SK-N-SH (cell line): ENCODE measurements around the gene SLC35D2. TPM values are rescaled to one million over a fixed set of nuclear protein-coding genes. Genes with fewer than 3 reads are reported as not detected.
"Not testable (repeated sequence)": the region's sequence is repeated elsewhere in the genome, so short reads cannot be mapped to it uniquely, and the experiment has no call there.

Source experiments
- CTCF ChIA-PET: fragments of 300-600, 350-600 bp; formaldehyde crosslinking; extraction: SDS; loops from one replicate; lab custom pipeline; 2021; lab: Yijun Ruan, JAX
- POLR2A ChIA-PET: fragments of 350-600 bp; sonication (Branson Sonifier 250); formaldehyde crosslinking; extraction: SDS; loops from one replicate; lab custom pipeline; 2020; ENCODE audit warnings: antibody characterized with exemption, inconsistent platforms; lab: Yijun Ruan, JAX
- DNase-seq: peaks from one replicate; pipeline ENCODE4 v3.0.0; 2012
- H2AFZ ChIP-seq: fragments of 200-600 bp; sonication (generic); 2 replicates; pipeline ENCODE4 v1.8.1; 2016; ENCODE audit warnings: antibody characterized with exemption, mild to moderate bottlenecking, low read depth
- H3F3A ChIP-seq: fragments of 200-600 bp; sonication (generic); replicated peaks from 2 replicates; pipeline ENCODE3; 2016; ENCODE audit warnings: antibody characterized with exemption, mild to moderate bottlenecking; ENCODE audit not compliant: insufficient read depth
- H3K27ac ChIP-seq, 2 experiments: fragments of 200-500 bp in 1 of 2; fragments of 200-600 bp in 1 of 2; sonication (Bioruptor generic) in 1 of 2; sonication (generic), shearing (Covaris generic) in 1 of 2; 2 replicates each; pipeline versions ENCODE4 v1.5.1 to v1.6.1; 2014 to 2016; ENCODE audit warnings: low read depth in 2 of 2, inconsistent platforms in 1 of 2, low read length in 1 of 2, mild to moderate bottlenecking in 1 of 2, mixed read lengths in 1 of 2
- H3K27me3 ChIP-seq: fragments of 200-600 bp; sonication (generic), shearing (Covaris generic); 2 replicates; pipeline ENCODE4 v1.6.1; 2016; ENCODE audit warnings: mixed run types; ENCODE audit not compliant: insufficient read depth
- H3K36me3 ChIP-seq, 2 experiments: fragments of 200-500 bp in 1 of 2; fragments of 200-600 bp in 1 of 2; sonication (Bioruptor generic) in 1 of 2; sonication (generic) in 1 of 2; replicated peaks in 1 of 2; 2 replicates each; pipeline versions ENCODE3 to v1.5.1; 2014 to 2016; ENCODE audit warnings: low read length in 1 of 2, mild to moderate bottlenecking in 1 of 2; ENCODE audit not compliant: insufficient read depth in 2 of 2, control insufficient read depth in 1 of 2
- H3K4me1 ChIP-seq, 2 experiments: fragments of 200-500 bp in 1 of 2; fragments of 200-600 bp in 1 of 2; sonication (Bioruptor generic) in 1 of 2; sonication (generic), shearing (Covaris generic) in 1 of 2; 2 replicates each; pipeline versions ENCODE4 v1.5.1 to v1.6.1; 2014 to 2016; ENCODE audit warnings: low read depth in 1 of 2, low read length in 1 of 2, mixed run types in 1 of 2; ENCODE audit not compliant: insufficient read depth in 2 of 2, control insufficient read depth in 1 of 2
- H3K4me2 ChIP-seq: fragments of 200-600 bp; sonication (generic), shearing (Covaris generic); 2 replicates; pipeline ENCODE4 v1.6.1; 2017; ENCODE audit warnings: mixed run types
- H3K4me3 ChIP-seq, 2 experiments: fragments of 200-500 bp in 1 of 2; fragments of 200-600 bp in 1 of 2; sonication (Bioruptor generic) in 1 of 2; sonication (generic), shearing (Covaris generic) in 1 of 2; 2 replicates each; pipeline versions ENCODE4 v1.5.1 to v1.8.1; 2014 to 2016; ENCODE audit warnings: low read depth in 2 of 2, inconsistent platforms in 1 of 2, low read length in 1 of 2, mild to moderate bottlenecking in 1 of 2, mixed read lengths in 1 of 2, moderate library complexity in 1 of 2
- H3K79me2 ChIP-seq: fragments of 200-600 bp; sonication (generic); 2 replicates; pipeline ENCODE4 v1.8.1; 2017; ENCODE audit warnings: mild to moderate bottlenecking; ENCODE audit not compliant: insufficient read depth
- H3K9ac ChIP-seq: fragments of 200-600 bp; sonication (generic); 2 replicates; pipeline ENCODE4 v1.6.1; 2017; ENCODE audit warnings: mixed run types
- H3K9me2 ChIP-seq: fragments of 200-600 bp; sonication (generic); 2 replicates; pipeline ENCODE4 v1.6.1; 2017; ENCODE audit warnings: mixed run types
- H3K9me3 ChIP-seq: fragments of 200-600 bp; sonication (generic); 2 replicates; pipeline ENCODE4 v1.6.1; 2017; ENCODE audit warnings: mixed run types, mild to moderate bottlenecking, moderate library complexity
- H4K20me1 ChIP-seq: fragments of 200-600 bp; sonication (generic); 2 replicates; pipeline ENCODE4 v1.6.1; 2017; ENCODE audit warnings: mild to moderate bottlenecking, mixed run types; ENCODE audit not compliant: insufficient read depth
- ELF1 ChIP-seq: IDR thresholded peaks from 2 replicates; pipeline ENCODE4 v1.4.0; 2012
- FOXJ3 ChIP-seq: sonication (generic); formaldehyde crosslinking; IDR thresholded peaks from 2 replicates; pipeline ENCODE4 v1.5.1; 2020; ENCODE audit warnings: mild to moderate bottlenecking, missing genetic modification reagents
- JUND ChIP-seq: IDR thresholded peaks from 2 replicates; pipeline ENCODE4 v1.4.0; 2012
- MEF2A ChIP-seq: IDR thresholded peaks from 2 replicates; pipeline ENCODE4 v1.4.0; 2012; ENCODE audit warnings: low read depth, borderline replicate concordance
- MXI1 ChIP-seq: IDR thresholded peaks from 2 replicates; pipeline ENCODE4 v1.6.1; 2012; ENCODE audit warnings: mild to moderate bottlenecking, low read depth, low read length, improper control_type of control experiment
- NFIC ChIP-seq: IDR thresholded peaks from 2 replicates; pipeline ENCODE4 v1.4.0; 2012; ENCODE audit warnings: borderline replicate concordance
- NRF1 ChIP-seq: IDR thresholded peaks from 2 replicates; pipeline ENCODE4 v1.6.1; 2012; ENCODE audit warnings: low read depth, mild to moderate bottlenecking, low read length
- POLR2AphosphoS5 ChIP-seq: IDR thresholded peaks from 2 replicates; pipeline ENCODE4 v1.6.1; 2012; ENCODE audit warnings: low read depth, low read length
- RCOR1 ChIP-seq: fragments of 150-350 bp; IDR thresholded peaks from 2 replicates; pipeline ENCODE4 v1.6.1; 2017; ENCODE audit warnings: antibody characterized with exemption, low read length
- RXRA ChIP-seq: IDR thresholded peaks from 2 replicates; pipeline ENCODE4 v1.4.0; 2012; ENCODE audit warnings: low read depth, mild to moderate bottlenecking, borderline replicate concordance
- SMC3 ChIP-seq: IDR thresholded peaks from 2 replicates; pipeline ENCODE4 v1.6.1; 2012; ENCODE audit warnings: low read depth, low read length, improper control_type of control experiment
- TCF12 ChIP-seq: IDR thresholded peaks from 2 replicates; pipeline ENCODE4 v1.4.0; 2012
- TEAD4 ChIP-seq: IDR thresholded peaks from 2 replicates; pipeline ENCODE4 v1.4.0; 2012; ENCODE audit warnings: mild to moderate bottlenecking, borderline replicate concordance; ENCODE audit not compliant: insufficient read depth
- USF2 ChIP-seq: fragments of 150-350 bp; IDR thresholded peaks from 2 replicates; pipeline ENCODE4 v1.6.1; 2017; ENCODE audit warnings: antibody characterized with exemption, low read length, low read depth, borderline replicate concordance
- WGBS: methylation state at CpG from one replicate; pipeline ENCODE4 v1.1.6; 2017; ENCODE audit warnings: low lambda C conversion rate; 5-methylcytosine and 5-hydroxymethylcytosine counted together
- polyA plus RNA-seq, 3 experiments: library from polyadenylated mRNA; depleted of rRNA; stranded (reverse); fragments of >200 nt; gene quantifications; 2 replicates each; pipeline ENCODE4 v1.2.3, GENCODE V29; 2012
- TF ChIP-seq, protein P1 (sequence below): IDR thresholded peaks from 2 replicates; pipeline ENCODE4 v1.4.0; 2012; ENCODE audit warnings: low read depth, borderline replicate concordance

Gene SLC35D2
- polyA plus RNA-seq, 1 of the 3 experiments (the other 2 are of a cell fraction): 26.1 TPM

- DNase-seq: no peak
- no peaks in the 10 kb centered on the region for H3K9me3 ChIP-seq
- 89% methylated on average over 7 of the region's 7 CpGs for WGBS
- H3K9me2 ChIP-seq: no peaks in the 10 kb centered on the region
- H3K36me3 ChIP-seq: peaks cover 0 to 7% of the 10 kb centered on the region in 2 experiments
- TF ChIP-seq RCOR1: no peak
- no peaks in the 10 kb centered on the region for H3K4me1 ChIP-seq
- H3F3A ChIP-seq: no peaks in the 10 kb centered on the region
- no peak overlapping the region for H3K4me3 ChIP-seq
- POLR2A ChIA-PET: interaction anchor here (0.6 kb wide), 1 partner anchor 434 kb away, joined by 3 read pairs; the partner anchor contains the start of gene ERCC6L2
- no peaks in the 10 kb centered on the region for H4K20me1 ChIP-seq
- H3K9ac ChIP-seq: no peak overlapping the region
- no peaks in the 10 kb centered on the region for H3K79me2 ChIP-seq
- no peak overlapping the region for H3K27ac ChIP-seq
- CTCF ChIA-PET: interaction anchor here (0.5 to 1.1 kb wide), 4 partner anchors 16 to 795 kb away, joined by 3 to 7 read pairs (median 3); no protein-coding TSS in a partner anchor
- no peaks in the 10 kb centered on the region for H3K27me3 ChIP-seq
- no peak overlapping the region for H3K4me2 ChIP-seq
- H2AFZ ChIP-seq: no peak overlapping the region
Measured at GRCh38 chr9:96309850-96310249, 73.7 kb downstream of the SLC35D2 start.

DNA sequence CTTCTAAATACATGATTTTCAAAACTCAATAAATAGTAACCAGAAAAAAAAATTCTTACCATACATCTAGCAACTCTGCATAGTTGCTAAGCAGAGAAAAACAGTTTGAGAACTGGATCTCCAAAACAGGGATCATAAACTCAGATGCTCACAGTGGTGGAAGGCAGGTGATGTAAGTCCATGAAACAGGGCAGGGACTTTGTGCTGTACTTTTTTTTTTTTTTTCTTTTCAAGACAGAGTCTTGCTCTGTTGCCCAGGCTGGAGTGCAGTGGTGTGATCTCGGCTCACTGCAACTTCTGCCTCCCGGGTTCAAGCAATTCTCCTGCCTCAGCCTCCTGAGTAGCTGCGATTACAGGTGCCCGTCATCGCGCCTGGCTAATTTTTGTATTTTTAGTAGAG is 76.6 kb downstream of the SLC35D2 start:
- H2AFZ ChIP-seq, H3K4me3 ChIP-seq, H3K9ac ChIP-seq, H3K4me2 ChIP-seq, H3K4me1 ChIP-seq, H3K36me3 ChIP-seq, H3K79me2 ChIP-seq, POLR2A ChIA-PET, H4K20me1 ChIP-seq, H3K9me3 ChIP-seq, H3K27ac ChIP-seq, H3K27me3 ChIP-seq, DNase-seq, H3F3A ChIP-seq, H3K9me2 ChIP-seq: not testable (repeated sequence)
- 97% methylated on average over 6 of the region's 6 CpGs for WGBS
- CTCF ChIA-PET: interaction anchor here (1.5 kb wide), 1 partner anchor 74 kb away, joined by 5 read pairs; no protein-coding TSS in a partner anchor

DNA sequence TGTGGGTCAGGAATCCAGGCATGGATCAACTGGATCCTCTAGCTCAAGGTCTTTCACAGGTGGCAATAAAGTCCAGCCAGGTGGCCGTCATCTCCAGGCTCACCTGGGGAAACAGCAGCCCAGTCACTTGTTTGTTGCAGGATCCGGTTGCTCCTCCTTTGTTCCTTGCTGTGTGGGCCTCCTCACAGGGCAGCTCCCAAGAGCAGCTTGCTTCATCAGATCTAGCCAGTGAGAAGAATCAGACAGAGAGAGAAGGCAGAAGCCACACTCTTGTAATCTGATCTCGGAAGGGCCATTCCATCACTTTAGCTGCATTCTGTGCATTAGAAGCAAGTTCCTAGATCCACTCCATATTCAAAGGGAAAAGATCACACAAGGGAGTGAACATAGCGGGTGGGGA is 78.3 kb downstream of the SLC35D2 start:
- CTCF ChIA-PET: interaction anchor here (1.0 to 2.4 kb wide), 2 partner anchors 12 to 72 kb away, joined by 3 to 15 read pairs; no protein-coding TSS in a partner anchor
- TF ChIP-seq MEF2A (no peak), RXRA (no peak), POLR2AphosphoS5 (no peak), ELF1 (no peak), TEAD4 (no peak), NFIC (no peak), MXI1 (no peak), FOXJ3 (CRISPR knock-in tag) (no peak), USF2 (no peak), TCF12 (no peak), JUND (no peak), NRF1 (no peak), SMC3 (no peak)
- TF ChIP-seq, protein P1, sequence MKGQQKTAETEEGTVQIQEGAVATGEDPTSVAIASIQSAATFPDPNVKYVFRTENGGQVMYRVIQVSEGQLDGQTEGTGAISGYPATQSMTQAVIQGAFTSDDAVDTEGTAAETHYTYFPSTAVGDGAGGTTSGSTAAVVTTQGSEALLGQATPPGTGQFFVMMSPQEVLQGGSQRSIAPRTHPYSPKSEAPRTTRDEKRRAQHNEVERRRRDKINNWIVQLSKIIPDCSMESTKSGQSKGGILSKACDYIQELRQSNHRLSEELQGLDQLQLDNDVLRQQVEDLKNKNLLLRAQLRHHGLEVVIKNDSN: no peak
- H3K9me2 ChIP-seq: no peaks in the 10 kb centered on the region

More for the DNA sequence above, 78.3 kb downstream of the SLC35D2 start:
- Histone ChIP-seq H4K20me1 (no peaks in the 10 kb centered on the region), H3K27ac (no peak overlapping the region), H3K4me1 (0 out of 4 replicates have a peak, but pooled peaks cover 0 to 6% of the 10 kb centered on the region in 2 experiments), H3K27me3 (no peaks in the 10 kb centered on the region), H3K36me3 (no peaks in the 10 kb centered on the region), H3K4me3 (no peak overlapping the region), H3K4me2 (no peak overlapping the region), H3K79me2 (no peaks in the 10 kb centered on the region), H2AFZ (no peak overlapping the region), H3K9me3 (no peaks in the 10 kb centered on the region), H3K9ac (no peak overlapping the region), H3F3A (peaks cover 4% of the 10 kb centered on the region)
- POLR2A ChIA-PET: no interaction called here
- 75% methylated on average over 4 of the region's 4 CpGs for WGBS
- DNase-seq: no peak
